Measurements from ENCODE around the gene TIMM8A.

The TIMM8A gene

GRCh38 chrX:101348452-101349192, at the start of gene TIMM8A:
TSS of gene TIMM8A (minus strand) at chrX:101348742. CDS start at chrX:101348664, 78 bp downstream.
- peak; percentile 67 to 72 for DNase-seq (ENCODE audit: low read depth in 2 of 2)

GRCh38 chrX:101397779-101398178, 49.2 kb upstream of the TIMM8A start:
- no peak for DNase-seq (ENCODE audit: low read depth in 2 of 2)

- no peak for DNase-seq (ENCODE audit: low read depth in 2 of 2)
Observed at GRCh38 chrX:101395789-101396188, 47.2 kb upstream of the TIMM8A start.

- no peak for DNase-seq (ENCODE audit: low read depth in 2 of 2)
Observed at GRCh38 chrX:101394372-101394771, 45.8 kb upstream of the TIMM8A start.

- DNase-seq (ENCODE audit: low read depth in 2 of 2) = no peak
Observed at GRCh38 chrX:101393530-101394305, 45.2 kb upstream of the TIMM8A start.

- no peak for DNase-seq (ENCODE audit: low read depth in 2 of 2)
Observed at GRCh38 chrX:101391831-101392230, 43.3 kb upstream of the TIMM8A start.

GRCh38 chrX:101390664-101391525, 42.4 kb upstream of the TIMM8A start, which contains the start of gene RPL36A:
TSS of gene RPL36A (plus strand) at chrX:101391011. CDS start at chrX:101391044, 33 bp downstream.
- DNase-seq (ENCODE audit: low read depth in 2 of 2) = peak; percentile 69 to 72

- DNase-seq (ENCODE audit: low read depth in 2 of 2) = no peak
Observed at GRCh38 chrX:101388604-101389003, 40.1 kb upstream of the TIMM8A start.

- DNase-seq (ENCODE audit: low read depth in 2 of 2) = no peak
Observed at GRCh38 chrX:101386542-101386885, 38.0 kb upstream of the TIMM8A start.

GRCh38 chrX:101385795-101386541, 37.4 kb upstream of the TIMM8A start, which contains the start of gene BTK:
TSS of gene BTK (minus strand) at chrX:101386191. CDS start at chrX:101375284, 10,907 bp downstream.
- no peak for DNase-seq (ENCODE audit: low read depth in 2 of 2)

- no peak for DNase-seq (ENCODE audit: low read depth in 2 of 2)
Observed at GRCh38 chrX:101385026-101385684, 36.6 kb upstream of the TIMM8A start.

- no peak for DNase-seq (ENCODE audit: low read depth in 2 of 2)
Observed at GRCh38 chrX:101383679-101384205, 35.2 kb upstream of the TIMM8A start.

- no peak for DNase-seq (ENCODE audit: low read depth in 2 of 2)
Observed at GRCh38 chrX:101377547-101377946, 29.0 kb upstream of the TIMM8A start.

- no peak for DNase-seq (ENCODE audit: low read depth in 2 of 2)
Observed at GRCh38 chrX:101370888-101371504, 22.5 kb upstream of the TIMM8A start.

GRCh38 chrX:101369687-101370086, 21.1 kb upstream of the TIMM8A start:
- DNase-seq (ENCODE audit: low read depth in 2 of 2) = no peak

GRCh38 chrX:101368800-101369199, 20.3 kb upstream of the TIMM8A start:
- no peak for DNase-seq (ENCODE audit: low read depth in 2 of 2)

- DNase-seq (ENCODE audit: low read depth in 2 of 2) = no peak
Observed at GRCh38 chrX:101365301-101365795, 16.8 kb upstream of the TIMM8A start.

- no peak for DNase-seq (ENCODE audit: low read depth in 2 of 2)
Observed at GRCh38 chrX:101362757-101363156, 14.2 kb upstream of the TIMM8A start.

- DNase-seq (ENCODE audit: low read depth in 2 of 2) = no peak
Observed at GRCh38 chrX:101362116-101362515, 13.6 kb upstream of the TIMM8A start.

GRCh38 chrX:101360390-101360789, 11.8 kb upstream of the TIMM8A start:
- DNase-seq (ENCODE audit: low read depth in 2 of 2) = no peak

All from stimulated activated CD4-positive, alpha-beta T cell treated with anti-CD3 and anti-CD28 coated beads, Interleukin-12 subunit alpha, Interleukin-12 subunit beta, amount 100 ng/mL, for 24 hours (primary cell).